ENCODE measurements around the gene DNAH3.

DNA sequence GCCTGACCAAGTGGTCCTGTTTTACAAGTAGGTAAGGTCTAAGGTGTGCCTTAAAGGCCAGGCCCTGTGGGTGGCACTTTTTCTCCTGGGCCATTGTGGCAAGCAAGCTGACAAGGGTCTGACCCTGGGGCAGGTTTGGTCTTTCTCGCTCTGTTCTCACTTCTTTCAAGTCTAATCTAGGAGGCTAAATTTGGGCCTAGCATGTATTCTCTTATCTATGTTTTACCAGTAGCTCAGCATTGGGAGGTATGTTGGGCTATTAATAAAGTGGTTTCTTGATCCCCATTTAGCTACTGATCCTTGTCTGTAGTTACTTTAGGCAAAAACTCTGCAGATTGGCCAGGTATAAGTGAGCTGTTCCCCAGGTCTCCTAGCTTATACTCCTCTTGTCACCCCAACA is 77.7 kb downstream of the DNAH3 start:
- TF ChIP-seq, protein P1, sequence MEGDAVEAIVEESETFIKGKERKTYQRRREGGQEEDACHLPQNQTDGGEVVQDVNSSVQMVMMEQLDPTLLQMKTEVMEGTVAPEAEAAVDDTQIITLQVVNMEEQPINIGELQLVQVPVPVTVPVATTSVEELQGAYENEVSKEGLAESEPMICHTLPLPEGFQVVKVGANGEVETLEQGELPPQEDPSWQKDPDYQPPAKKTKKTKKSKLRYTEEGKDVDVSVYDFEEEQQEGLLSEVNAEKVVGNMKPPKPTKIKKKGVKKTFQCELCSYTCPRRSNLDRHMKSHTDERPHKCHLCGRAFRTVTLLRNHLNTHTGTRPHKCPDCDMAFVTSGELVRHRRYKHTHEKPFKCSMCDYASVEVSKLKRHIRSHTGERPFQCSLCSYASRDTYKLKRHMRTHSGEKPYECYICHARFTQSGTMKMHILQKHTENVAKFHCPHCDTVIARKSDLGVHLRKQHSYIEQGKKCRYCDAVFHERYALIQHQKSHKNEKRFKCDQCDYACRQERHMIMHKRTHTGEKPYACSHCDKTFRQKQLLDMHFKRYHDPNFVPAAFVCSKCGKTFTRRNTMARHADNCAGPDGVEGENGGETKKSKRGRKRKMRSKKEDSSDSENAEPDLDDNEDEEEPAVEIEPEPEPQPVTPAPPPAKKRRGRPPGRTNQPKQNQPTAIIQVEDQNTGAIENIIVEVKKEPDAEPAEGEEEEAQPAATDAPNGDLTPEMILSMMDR (IDR thresholded peaks at IDR 0.05) = no peak
- TF ChIP-seq POLR2A (IDR thresholded peaks at IDR 0.05) = no peak
